H9 (cell line): ENCODE results near the gene ARHGAP15. TPM values are rescaled to one million over a fixed set of nuclear protein-coding genes. Genes with fewer than 3 reads are reported as not detected.

ENCODE experiments used
- DNase-seq: peaks from one replicate; pipeline ENCODE4 v3.0.0-alpha.2; 2017
- H2AFZ ChIP-seq: one replicate; pipeline ENCODE4 v1.6.1; 2013; ENCODE audit warnings: mild to moderate bottlenecking, low read length, control low read depth, moderate library complexity
- H2AK5ac ChIP-seq: 2 replicates; pipeline ENCODE4 v1.6.1; 2013; ENCODE audit warnings: low read length, control low read depth, mixed read lengths; ENCODE audit not compliant: insufficient read length
- H2BK120ac ChIP-seq: one replicate; pipeline ENCODE4 v1.6.1; 2013; ENCODE audit warnings: low read depth, mild to moderate bottlenecking, low read length, control low read depth, inconsistent platforms; ENCODE audit not compliant: poor library complexity, severe bottlenecking
- H2BK12ac ChIP-seq: 2 replicates; pipeline ENCODE4 v1.6.1; 2013; ENCODE audit warnings: low read length, control low read depth, mixed read lengths, low read depth; ENCODE audit not compliant: insufficient read length
- H2BK15ac ChIP-seq: 2 replicates; pipeline ENCODE4 v1.6.1; 2013; ENCODE audit warnings: low read depth, low read length, control low read depth
- H2BK20ac ChIP-seq: one replicate; pipeline ENCODE4 v1.6.1; 2013; ENCODE audit warnings: low read depth, mild to moderate bottlenecking, low read length, control low read depth, inconsistent platforms; ENCODE audit not compliant: poor library complexity, severe bottlenecking
- H2BK5ac ChIP-seq: 2 replicates; pipeline ENCODE4 v1.6.1; 2013; ENCODE audit warnings: low read length, control low read depth, mixed read lengths; ENCODE audit not compliant: insufficient read length
- H3K14ac ChIP-seq: 2 replicates; pipeline ENCODE4 v1.6.1; 2013; ENCODE audit warnings: low read length, control low read depth; ENCODE audit not compliant: insufficient read depth
- H3K18ac ChIP-seq: 2 replicates; pipeline ENCODE4 v1.6.1; 2013; ENCODE audit warnings: low read depth, mild to moderate bottlenecking, mixed read lengths, low read length, control low read depth; ENCODE audit not compliant: insufficient read length
- H3K23ac ChIP-seq: 2 replicates; pipeline ENCODE4 v1.6.1; 2013; ENCODE audit warnings: low read length, control low read depth, mixed read lengths, low read depth; ENCODE audit not compliant: insufficient read length
- H3K23me2 ChIP-seq: 2 replicates; pipeline ENCODE4 v1.6.1; 2013; ENCODE audit warnings: low read depth, mild to moderate bottlenecking, mixed read lengths, low read length, control low read depth; ENCODE audit not compliant: insufficient read length, poor library complexity, severe bottlenecking
- H3K27ac ChIP-seq: 2 replicates; pipeline ENCODE4 v1.5.1; 2013; ENCODE audit warnings: low read length, control low read depth, mixed read lengths, low read depth; ENCODE audit not compliant: insufficient read length
- H3K27me3 ChIP-seq: 2 replicates; pipeline ENCODE4 v1.6.1; 2013; ENCODE audit warnings: low read length, control low read depth, inconsistent platforms; ENCODE audit not compliant: insufficient read depth
- H3K4ac ChIP-seq: 2 replicates; pipeline ENCODE4 v1.6.1; 2013; ENCODE audit warnings: low read depth, mild to moderate bottlenecking, control low read depth, inconsistent platforms, low read length, moderate library complexity
- H3K4me1 ChIP-seq: 2 replicates; pipeline ENCODE4 v1.6.1; 2013; ENCODE audit warnings: low read length, control low read depth, inconsistent platforms; ENCODE audit not compliant: insufficient read depth
- H3K4me2 ChIP-seq: 2 replicates; pipeline ENCODE4 v1.6.1; 2013; ENCODE audit warnings: low read length, control low read depth, mixed read lengths; ENCODE audit not compliant: insufficient read length, insufficient read depth
- H3K56ac ChIP-seq: 2 replicates; pipeline ENCODE4 v1.6.1; 2013; ENCODE audit warnings: low read depth, mild to moderate bottlenecking, mixed read lengths, low read length, control low read depth; ENCODE audit not compliant: insufficient read length
- H3K79me1 ChIP-seq: 2 replicates; pipeline ENCODE4 v1.6.1; 2013; ENCODE audit warnings: low read depth, mild to moderate bottlenecking, moderate library complexity, low read length, control low read depth, inconsistent platforms; ENCODE audit not compliant: insufficient read depth, poor library complexity, severe bottlenecking
- H3K79me2 ChIP-seq: 2 replicates; pipeline ENCODE4 v1.6.1; 2013; ENCODE audit warnings: low read length, control low read depth, inconsistent platforms; ENCODE audit not compliant: insufficient read depth
- H3K9ac ChIP-seq: 2 replicates; pipeline ENCODE4 v1.6.1; 2013; ENCODE audit warnings: low read length, control low read depth, mixed read lengths; ENCODE audit not compliant: insufficient read length; ENCODE audit errors: extremely low read depth
- H3K9me3 ChIP-seq: one replicate; pipeline ENCODE4 v1.6.1; 2013; ENCODE audit warnings: low read depth, low read length, inconsistent platforms; ENCODE audit not compliant: control insufficient read depth
- H3T11ph ChIP-seq: one replicate; pipeline ENCODE4 v1.6.1; 2013; ENCODE audit warnings: mild to moderate bottlenecking, low read length, control low read depth, inconsistent platforms
- H4K20me1 ChIP-seq: one replicate; pipeline ENCODE4 v1.6.1; 2013; ENCODE audit not compliant: control insufficient read depth, insufficient read length, insufficient read depth
- H4K5ac ChIP-seq: 2 replicates; pipeline ENCODE4 v1.6.1; 2013; ENCODE audit warnings: low read depth, mild to moderate bottlenecking, mixed read lengths, low read length, control low read depth; ENCODE audit not compliant: insufficient read length
- H4K8ac ChIP-seq: replicated peaks from 2 replicates; pipeline ENCODE4 v1.6.1; 2013; ENCODE audit warnings: low read length, control low read depth, mixed read lengths, low read depth; ENCODE audit not compliant: insufficient read length
- H4K91ac ChIP-seq: 2 replicates; pipeline ENCODE4 v1.6.1; 2013; ENCODE audit warnings: low read depth, mild to moderate bottlenecking, moderate library complexity, mixed read lengths, low read length, control low read depth; ENCODE audit not compliant: insufficient read length
- H3K27ac Mint-ChIP-seq, 3 experiments: 2 replicates in 2 of 3; 3 replicates in 1 of 3; pipeline ENCODE4 v1.8.0; 2020 to 2021; ENCODE audit warnings: mixed read lengths in 3 of 3, mild to moderate bottlenecking in 1 of 3, moderate library complexity in 1 of 3
- H3K27me3 Mint-ChIP-seq: 2 replicates; pipeline ENCODE4 v1.8.0; 2021; ENCODE audit warnings: low read depth, mild to moderate bottlenecking, moderate library complexity, mixed read lengths
- H3K36me3 Mint-ChIP-seq, 3 experiments: 2 replicates in 2 of 3; 3 replicates in 1 of 3; pipeline ENCODE4 v1.8.0; 2020 to 2021; ENCODE audit warnings: low read depth in 3 of 3, mixed read lengths in 3 of 3; ENCODE audit not compliant: insufficient read depth in 1 of 3
- H3K4me1 Mint-ChIP-seq, 2 experiments: 2 replicates each; pipeline ENCODE4 v1.8.0; 2020; ENCODE audit warnings: mixed read lengths in 2 of 2
- H3K4me3 Mint-ChIP-seq, 2 experiments: 2 replicates in 1 of 2; 3 replicates in 1 of 2; pipeline ENCODE4 v1.8.0; 2020 to 2021; ENCODE audit warnings: mild to moderate bottlenecking in 2 of 2, mixed read lengths in 2 of 2, moderate library complexity in 1 of 2
- H3K9me3 Mint-ChIP-seq, 2 experiments: 2 replicates in 1 of 2; 3 replicates in 1 of 2; pipeline ENCODE4 v1.8.0; 2020; ENCODE audit warnings: mild to moderate bottlenecking in 2 of 2, mixed read lengths in 2 of 2, moderate library complexity in 1 of 2
- WGBS: extraction: QIAGEN DNeasy Blood & Tissue Kit; methylation state at CpG from one replicate; pipeline ENCODE4 v1.1.7; 2013; ENCODE audit warnings: missing lambda C conversion rate, low lambda C conversion rate, mixed read lengths; ENCODE audit not compliant: insufficient read length; ENCODE audit errors: extremely low coverage; 5-methylcytosine and 5-hydroxymethylcytosine counted together
- total RNA-seq: library from RNA; stranded (reverse); gene quantifications from 2 replicates; pipeline ENCODE4 v1.2.1, GENCODE V29; 2021
- TF ChIP-seq, protein P1 (sequence below): fragments of 200-600 bp; sonication (generic); conservative IDR thresholded peaks from 3 replicates; pipeline ENCODE4 v1.8.0; 2021; ENCODE audit warnings: antibody characterized with exemption, mild to moderate bottlenecking

The ARHGAP15 gene
- total RNA-seq, 1 experiment from 2014 or later, result not detected

DNA sequence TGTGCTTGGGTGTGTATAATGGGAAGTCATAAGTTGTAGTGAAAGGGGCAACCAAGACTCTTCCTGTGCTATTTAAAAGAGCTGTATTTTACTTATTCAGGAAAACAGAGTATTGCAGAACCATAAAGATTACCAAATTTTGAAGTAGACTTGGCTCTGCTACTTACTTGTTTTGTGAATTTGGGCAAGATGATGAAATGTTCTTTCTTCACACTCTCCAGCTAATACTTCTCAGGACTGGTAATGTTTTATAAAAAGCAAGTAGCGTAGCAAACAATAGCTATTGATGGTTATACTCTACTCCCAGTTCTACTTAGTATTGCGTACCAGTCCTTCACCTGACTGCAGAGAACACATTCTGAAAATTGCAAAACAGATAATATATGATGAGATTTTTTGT, 374.1 kb downstream of the ARHGAP15 start:
- H3K4ac ChIP-seq, result no peak overlapping the region
- H3K18ac ChIP-seq, result no peak overlapping the region
- H2BK20ac ChIP-seq, result no peak overlapping the region
- WGBS, result no CpG with 5 or more reads among the region's 2 CpGs
- no peak overlapping the region for H2BK15ac ChIP-seq
- Mint-ChIP-seq H3K9me3 (no peaks in the 10 kb centered on the region), H3K27me3 (no peaks in the 10 kb centered on the region; the same call in 1 of the 2 replicates), H3K4me1 (no peaks in the 10 kb centered on the region), H3K4me3 (no peak overlapping the region), H3K27ac (no peak overlapping the region), H3K36me3 (no peaks in the 10 kb centered on the region)
- no peaks in the 10 kb centered on the region for H3K79me1 ChIP-seq
- H4K5ac ChIP-seq, result no peak overlapping the region
- H2AK5ac ChIP-seq, result no peak overlapping the region
- H2AFZ ChIP-seq, result no peak overlapping the region
- H2BK5ac ChIP-seq, result no peak overlapping the region
- H3T11ph ChIP-seq, result no peak overlapping the region
- no peaks in the 10 kb centered on the region for H4K20me1 ChIP-seq
- no peak for DNase-seq
- no peak overlapping the region for H4K8ac ChIP-seq
- no peak overlapping the region for H3K9ac ChIP-seq
- TF ChIP-seq, protein P1, sequence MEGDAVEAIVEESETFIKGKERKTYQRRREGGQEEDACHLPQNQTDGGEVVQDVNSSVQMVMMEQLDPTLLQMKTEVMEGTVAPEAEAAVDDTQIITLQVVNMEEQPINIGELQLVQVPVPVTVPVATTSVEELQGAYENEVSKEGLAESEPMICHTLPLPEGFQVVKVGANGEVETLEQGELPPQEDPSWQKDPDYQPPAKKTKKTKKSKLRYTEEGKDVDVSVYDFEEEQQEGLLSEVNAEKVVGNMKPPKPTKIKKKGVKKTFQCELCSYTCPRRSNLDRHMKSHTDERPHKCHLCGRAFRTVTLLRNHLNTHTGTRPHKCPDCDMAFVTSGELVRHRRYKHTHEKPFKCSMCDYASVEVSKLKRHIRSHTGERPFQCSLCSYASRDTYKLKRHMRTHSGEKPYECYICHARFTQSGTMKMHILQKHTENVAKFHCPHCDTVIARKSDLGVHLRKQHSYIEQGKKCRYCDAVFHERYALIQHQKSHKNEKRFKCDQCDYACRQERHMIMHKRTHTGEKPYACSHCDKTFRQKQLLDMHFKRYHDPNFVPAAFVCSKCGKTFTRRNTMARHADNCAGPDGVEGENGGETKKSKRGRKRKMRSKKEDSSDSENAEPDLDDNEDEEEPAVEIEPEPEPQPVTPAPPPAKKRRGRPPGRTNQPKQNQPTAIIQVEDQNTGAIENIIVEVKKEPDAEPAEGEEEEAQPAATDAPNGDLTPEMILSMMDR, result no peak
- no peaks in the 10 kb centered on the region for H3K79me2 ChIP-seq
- no peaks in the 10 kb centered on the region for H3K23me2 ChIP-seq
- H2BK120ac ChIP-seq, result no peak overlapping the region
- no peaks in the 10 kb centered on the region for H3K27me3 ChIP-seq
- no peaks in the 10 kb centered on the region for H3K4me1 ChIP-seq
- no peak overlapping the region for H4K91ac ChIP-seq
- no peak overlapping the region for H2BK12ac ChIP-seq
- H3K4me2 ChIP-seq, result no peak overlapping the region
- no peak overlapping the region for H3K56ac ChIP-seq
- H3K9me3 ChIP-seq, result no peaks in the 10 kb centered on the region
- no peak overlapping the region for H3K23ac ChIP-seq
- no peak overlapping the region for H3K27ac ChIP-seq
- no peak overlapping the region for H3K14ac ChIP-seq
